ENCODE results near the gene ACSF3. TPM values are rescaled to one million over a fixed set of nuclear protein-coding genes. Genes with fewer than 3 reads are reported as not detected.

The ACSF3 gene
- total RNA-seq, 1 donor from 2014 or later: 14.5 TPM

DNA sequence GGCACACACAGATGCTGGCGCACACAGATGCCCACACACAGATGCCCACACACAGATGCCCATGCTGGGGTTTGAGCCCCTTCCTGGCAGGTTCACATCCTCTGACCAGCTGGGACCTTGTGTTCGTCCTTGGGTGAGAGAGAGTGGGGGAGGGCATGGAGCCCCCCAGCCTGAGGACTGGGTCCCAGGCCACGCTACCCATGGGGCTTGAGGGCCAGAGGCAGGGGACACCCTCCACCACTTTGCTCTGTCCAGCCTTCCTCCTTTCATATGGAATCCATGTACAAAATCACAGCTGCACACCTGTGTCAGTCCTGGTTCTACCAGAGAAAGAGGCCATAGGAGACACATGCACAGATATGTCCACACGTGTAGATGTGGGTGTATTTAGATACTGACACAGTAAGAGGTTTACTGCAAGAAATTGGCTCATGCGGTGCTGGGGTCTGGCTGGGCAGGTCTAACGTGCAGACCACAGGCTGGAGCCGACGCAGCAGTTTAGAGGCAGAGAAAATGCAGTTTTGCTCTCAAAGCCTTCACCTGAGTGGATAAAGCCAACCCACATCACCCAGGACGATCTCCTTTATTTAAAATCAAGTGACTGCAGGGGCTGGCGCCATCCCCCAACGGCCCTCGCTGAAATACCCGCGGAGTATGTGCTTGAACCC, 95.8 kb downstream of the ACSF3 start:
- H3K27me3 ChIP-seq: peaks cover 57% of the 10 kb centered on the region
- Mint-ChIP-seq H3K36me3 (no peaks in the 10 kb centered on the region), H3K27me3 (ENCODE audit: insufficient read depth, low read depth) (peaks cover 29% of the 10 kb centered on the region), H3K4me3 (no peak overlapping the region), H3K27ac (no peak overlapping the region), H3K9me3 (no peaks in the 10 kb centered on the region), H3K4me1 (no peaks in the 10 kb centered on the region)
- no peaks in the 10 kb centered on the region for H4K20me1 ChIP-seq (ENCODE audit: low read depth)
- DNase-seq (ENCODE audit: low spot score): no peak
- no peak overlapping the region for H3K4me2 ChIP-seq
- no peaks in the 10 kb centered on the region for H3K79me2 ChIP-seq (ENCODE audit: low read depth)
- TF ChIP-seq EZH2 (IDR thresholded peaks at IDR 0.05): no peak
- TF ChIP-seq EZH2phosphoT487 (IDR thresholded peaks at IDR 0.05): no peak
- TF ChIP-seq, protein P1, sequence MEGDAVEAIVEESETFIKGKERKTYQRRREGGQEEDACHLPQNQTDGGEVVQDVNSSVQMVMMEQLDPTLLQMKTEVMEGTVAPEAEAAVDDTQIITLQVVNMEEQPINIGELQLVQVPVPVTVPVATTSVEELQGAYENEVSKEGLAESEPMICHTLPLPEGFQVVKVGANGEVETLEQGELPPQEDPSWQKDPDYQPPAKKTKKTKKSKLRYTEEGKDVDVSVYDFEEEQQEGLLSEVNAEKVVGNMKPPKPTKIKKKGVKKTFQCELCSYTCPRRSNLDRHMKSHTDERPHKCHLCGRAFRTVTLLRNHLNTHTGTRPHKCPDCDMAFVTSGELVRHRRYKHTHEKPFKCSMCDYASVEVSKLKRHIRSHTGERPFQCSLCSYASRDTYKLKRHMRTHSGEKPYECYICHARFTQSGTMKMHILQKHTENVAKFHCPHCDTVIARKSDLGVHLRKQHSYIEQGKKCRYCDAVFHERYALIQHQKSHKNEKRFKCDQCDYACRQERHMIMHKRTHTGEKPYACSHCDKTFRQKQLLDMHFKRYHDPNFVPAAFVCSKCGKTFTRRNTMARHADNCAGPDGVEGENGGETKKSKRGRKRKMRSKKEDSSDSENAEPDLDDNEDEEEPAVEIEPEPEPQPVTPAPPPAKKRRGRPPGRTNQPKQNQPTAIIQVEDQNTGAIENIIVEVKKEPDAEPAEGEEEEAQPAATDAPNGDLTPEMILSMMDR (IDR thresholded peaks at IDR 0.05): no peak
- no peaks in the 10 kb centered on the region for H3K4me1 ChIP-seq
- H3F3A ChIP-seq (ENCODE audit: low read depth): peaks cover 33% of the 10 kb centered on the region
- H3K9me3 ChIP-seq (ENCODE audit: low read depth): no peaks in the 10 kb centered on the region
- H3K36me3 ChIP-seq: no peaks in the 10 kb centered on the region
- no peak overlapping the region for H3K9ac ChIP-seq
- H3K4me3 ChIP-seq: no peak overlapping the region
- H3K27ac ChIP-seq: no peak overlapping the region
- H2AFZ ChIP-seq (replicated peaks): no peak overlapping the region

DNA sequence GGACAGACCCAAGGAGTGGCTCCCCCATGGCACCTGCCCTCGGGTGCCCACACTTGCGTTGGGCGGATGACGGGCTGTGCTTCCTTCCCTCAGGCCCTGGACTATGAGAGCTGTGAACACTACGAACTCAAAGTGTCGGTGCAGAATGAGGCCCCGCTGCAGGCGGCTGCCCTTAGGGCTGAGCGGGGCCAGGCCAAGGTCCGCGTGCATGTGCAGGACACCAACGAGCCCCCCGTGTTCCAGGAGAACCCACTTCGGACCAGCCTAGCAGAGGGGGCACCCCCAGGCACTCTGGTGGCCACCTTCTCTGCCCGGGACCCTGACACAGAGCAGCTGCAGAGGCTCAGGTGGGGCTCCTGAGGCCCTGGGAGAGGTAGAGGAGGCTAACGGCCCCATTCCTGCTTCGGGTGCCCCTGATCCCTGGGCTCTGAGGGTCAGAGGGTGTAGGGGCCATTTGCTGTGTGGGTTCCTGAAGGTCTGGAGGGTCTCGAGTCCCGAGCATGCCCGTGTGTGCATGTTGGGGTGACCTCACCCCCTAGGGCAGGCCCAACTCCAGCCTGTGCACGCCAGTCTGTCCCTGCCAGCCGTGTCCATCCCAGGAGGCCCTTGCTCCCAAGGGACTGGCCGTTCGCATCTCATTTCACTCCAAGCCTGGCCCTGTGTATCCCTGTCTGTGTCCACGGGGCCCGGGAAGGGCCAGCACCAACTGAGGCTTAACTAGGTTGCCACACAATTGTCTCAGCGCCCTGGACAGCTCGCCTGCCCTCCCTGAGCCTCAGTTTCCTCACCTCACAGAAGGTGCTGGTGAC, 96.7 kb downstream of the ACSF3 start:
- no peaks in the 10 kb centered on the region for H3K36me3 ChIP-seq
- H3K4me3 Mint-ChIP-seq: peak overlapping the region; percentile 53
- peaks cover 33% of the 10 kb centered on the region for H3F3A ChIP-seq (ENCODE audit: low read depth)
- H3K36me3 Mint-ChIP-seq: no peaks in the 10 kb centered on the region
- no peak overlapping the region for H3K9ac ChIP-seq
- H3K4me1 Mint-ChIP-seq: no peaks in the 10 kb centered on the region
- no peaks in the 10 kb centered on the region for H3K9me3 Mint-ChIP-seq
- no peak overlapping the region for H3K27ac Mint-ChIP-seq
- no peak overlapping the region for H3K4me3 ChIP-seq
- no peaks in the 10 kb centered on the region for H3K9me3 ChIP-seq (ENCODE audit: low read depth)
- H3K4me1 ChIP-seq: no peaks in the 10 kb centered on the region
- peaks cover 30% of the 10 kb centered on the region for H3K27me3 Mint-ChIP-seq (ENCODE audit: insufficient read depth, low read depth)
- H3K27me3 ChIP-seq: peaks cover 65% of the 10 kb centered on the region
- H2AFZ ChIP-seq (replicated peaks): no peak overlapping the region
- TF ChIP-seq EZH2 (IDR thresholded peaks at IDR 0.05) (no peak), EZH2phosphoT487 (IDR thresholded peaks at IDR 0.05) (no peak)
- TF ChIP-seq, protein P1 (IDR thresholded peaks at IDR 0.05): no peak
- peak; percentile 5 for DNase-seq (ENCODE audit: low spot score)
- H4K20me1 ChIP-seq (ENCODE audit: low read depth): no peaks in the 10 kb centered on the region
- H3K27ac ChIP-seq: no peak overlapping the region
- no peaks in the 10 kb centered on the region for H3K79me2 ChIP-seq (ENCODE audit: low read depth)
- H3K4me2 ChIP-seq: no peak overlapping the region

DNA sequence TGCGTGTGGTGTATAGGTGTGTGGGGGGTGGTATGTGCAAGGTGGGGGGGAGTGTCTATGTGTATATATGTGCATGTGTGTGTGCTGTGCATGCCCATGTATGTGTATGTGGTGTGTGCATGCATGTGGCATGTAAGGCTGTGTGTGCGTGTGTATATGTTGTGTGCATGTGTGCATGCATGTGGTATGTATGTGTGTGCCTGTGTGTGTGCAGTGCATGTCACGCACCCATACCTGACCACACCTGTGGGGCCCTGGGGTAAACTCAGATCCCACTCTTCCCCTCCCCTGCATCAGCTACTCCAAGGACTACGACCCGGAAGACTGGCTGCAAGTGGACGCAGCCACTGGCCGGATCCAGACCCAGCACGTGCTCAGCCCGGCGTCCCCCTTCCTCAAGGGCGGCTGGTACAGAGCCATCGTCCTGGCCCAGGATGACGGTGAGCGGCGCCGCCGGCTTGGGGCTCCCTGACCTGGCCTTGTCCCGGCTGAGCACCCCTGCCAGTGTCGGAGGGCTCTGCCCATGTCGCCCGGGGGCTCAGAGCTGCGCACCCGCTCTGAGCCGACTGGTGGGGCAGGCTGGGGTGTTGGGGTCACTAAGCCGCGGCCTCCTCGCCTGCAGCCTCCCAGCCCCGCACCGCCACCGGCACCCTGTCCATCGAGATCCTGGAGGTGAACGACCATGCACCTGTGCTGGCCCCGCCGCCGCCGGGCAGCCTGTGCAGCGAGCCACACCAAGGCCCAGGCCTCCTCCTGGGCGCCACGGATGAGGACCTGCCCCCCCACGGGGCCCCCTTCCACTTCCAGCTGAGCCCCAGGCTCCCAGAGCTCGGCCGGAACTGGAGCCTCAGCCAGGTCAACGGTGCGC, 97.6 kb downstream of the ACSF3 start:
- H3K9me3 Mint-ChIP-seq: no peaks in the 10 kb centered on the region
- no peak overlapping the region for H3K27ac Mint-ChIP-seq
- Histone ChIP-seq H2AFZ (replicated peaks) (no peak overlapping the region), H3K27me3 (peaks cover 67% of the 10 kb centered on the region), H3K4me3 (no peak overlapping the region), H3K36me3 (no peaks in the 10 kb centered on the region), H3K9ac (no peak overlapping the region), H3K9me3 (ENCODE audit: low read depth) (no peaks in the 10 kb centered on the region), H4K20me1 (ENCODE audit: low read depth) (no peaks in the 10 kb centered on the region), H3K27ac (no peak overlapping the region), H3F3A (ENCODE audit: low read depth) (peaks cover 25% of the 10 kb centered on the region), H3K79me2 (ENCODE audit: low read depth) (no peaks in the 10 kb centered on the region), H3K4me1 (no peaks in the 10 kb centered on the region), H3K4me2 (no peak overlapping the region)
- H3K27me3 Mint-ChIP-seq (ENCODE audit: insufficient read depth, low read depth): peaks cover 30% of the 10 kb centered on the region
- H3K4me3 Mint-ChIP-seq: peak overlapping the region; percentile 53
- DNase-seq (ENCODE audit: low spot score): peak; percentile 6
- TF ChIP-seq, protein P1 (IDR thresholded peaks at IDR 0.05): no peak
- no peak for TF ChIP-seq EZH2phosphoT487 (IDR thresholded peaks at IDR 0.05)
- no peak for TF ChIP-seq EZH2 (IDR thresholded peaks at IDR 0.05)
- H3K4me1 Mint-ChIP-seq: no peaks in the 10 kb centered on the region
- no peaks in the 10 kb centered on the region for H3K36me3 Mint-ChIP-seq

Data from neural progenitor cell (in vitro differentiated cells).